GM13976 (cell line): ENCODE results near the gene NGF.

Experiments used
- DNase-seq: peaks from one replicate; pipeline ENCODE4 v3.0.0; 2012; ENCODE audit warnings: low spot score
- CTCF ChIP-seq: IDR thresholded peaks from 2 replicates; pipeline ENCODE4 v1.5.1; 2012; ENCODE audit warnings: borderline replicate concordance, mild to moderate bottlenecking; ENCODE audit not compliant: insufficient read depth; ENCODE audit errors: extremely low read depth, missing control alignments, control extremely low read depth
- in situ Hi-C: fragments of 300-500 bp; cut with MboI; formaldehyde crosslinking; loops from one replicate; pipeline ENCODE4 v1.12.0; 2022; ENCODE audit warnings: low sequenced_read_pairs, mixed read lengths, inconsistent platforms; ENCODE audit not compliant: unreplicated experiment

Gene NGF

GRCh38 chr1:115351143-115351542, 13.1 kb upstream of the NGF start:
- DNase-seq, result no peak
- in situ Hi-C loops, result no loop called here
- TF ChIP-seq CTCF, result no peak

- DNase-seq, result no peak
- TF ChIP-seq CTCF, result no peak
- in situ Hi-C loops, result no loop called here
These were observed 10.6 kb upstream of the NGF start for GRCh38 chr1:115348636-115349035.

- in situ Hi-C loops, result no loop called here
- no peak for TF ChIP-seq CTCF
- no peak for DNase-seq
These were observed 9.2 kb upstream of the NGF start for GRCh38 chr1:115347282-115347681.

GRCh38 chr1:115343200-115343737, 5.2 kb upstream of the NGF start:
- in situ Hi-C loops, result no loop called here
- no peak for TF ChIP-seq CTCF
- DNase-seq, result no peak

- no peak for TF ChIP-seq CTCF
These were observed 3.9 kb upstream of the NGF start for GRCh38 chr1:115341948-115342347.

GRCh38 chr1:115340879-115341278, 2.8 kb upstream of the NGF start:
- in situ Hi-C loops, result no loop called here
- no peak for TF ChIP-seq CTCF
- no peak for DNase-seq

More at GRCh38 chr1:115341948-115342347, 3.9 kb upstream of the NGF start:
- no peak for DNase-seq
- in situ Hi-C loops, result no loop called here

- in situ Hi-C loops, result no loop called here
- TF ChIP-seq CTCF, result no peak
- no peak for DNase-seq
These were observed 390 bp upstream of the NGF start for GRCh38 chr1:115338457-115338820.
